NCI-H82 (cell line): ENCODE measurements around the gene FBXO31.

Experiments used
- DNase-seq: peaks from one replicate; lab custom pipeline; 2025; lab: John Stamatoyannopoulos, UW

The FBXO31 gene

GRCh38 chr16:87278191-87279093 lies 105.1 kb downstream of the FBXO31 start:
- DNase-seq, result peak; percentile 63
